GM18519 (cell line): Measurements from ENCODE around the gene VAV1.
"Not testable (repeated sequence)": the region's sequence is repeated elsewhere in the genome, so short reads cannot be mapped to it uniquely, and the experiment has no call there.

ENCODE experiments used
- ATAC-seq: cut with Tn5 transposase; IDR thresholded peaks from one replicate; pipeline ENCODE4 v1.9.1; 2021; ENCODE audit warnings: mild to moderate bottlenecking, moderate library complexity; ENCODE audit not compliant: unreplicated experiment, low FRiP score

Gene VAV1

DNA sequence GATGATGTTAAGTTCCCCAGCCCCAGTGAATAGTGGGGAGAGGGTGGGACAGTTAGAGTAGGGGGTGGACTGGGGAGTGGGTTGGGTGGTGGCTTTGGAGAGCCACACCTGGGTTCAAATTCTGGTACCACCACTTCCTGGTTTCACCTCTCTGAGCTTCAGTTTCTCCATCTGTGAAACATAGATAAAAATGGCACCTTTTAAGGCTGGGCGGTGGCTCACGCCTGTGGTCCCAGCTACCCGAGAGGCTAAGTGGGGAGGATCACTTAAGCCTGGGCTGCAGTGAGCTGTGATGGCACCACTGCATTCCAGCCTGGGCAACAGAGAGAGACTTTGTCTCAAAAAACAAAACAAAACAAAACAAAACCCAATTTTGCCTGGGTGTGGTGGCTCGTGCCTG lies 5.9 kb downstream of the VAV1 start:
- ATAC-seq, result no peak

GRCh38 chr19:6779206-6779605 lies 6.7 kb downstream of the VAV1 start:
- no peak for ATAC-seq

GRCh38 chr19:6787393-6787792 lies 14.9 kb downstream of the VAV1 start:
- no peak for ATAC-seq

DNA sequence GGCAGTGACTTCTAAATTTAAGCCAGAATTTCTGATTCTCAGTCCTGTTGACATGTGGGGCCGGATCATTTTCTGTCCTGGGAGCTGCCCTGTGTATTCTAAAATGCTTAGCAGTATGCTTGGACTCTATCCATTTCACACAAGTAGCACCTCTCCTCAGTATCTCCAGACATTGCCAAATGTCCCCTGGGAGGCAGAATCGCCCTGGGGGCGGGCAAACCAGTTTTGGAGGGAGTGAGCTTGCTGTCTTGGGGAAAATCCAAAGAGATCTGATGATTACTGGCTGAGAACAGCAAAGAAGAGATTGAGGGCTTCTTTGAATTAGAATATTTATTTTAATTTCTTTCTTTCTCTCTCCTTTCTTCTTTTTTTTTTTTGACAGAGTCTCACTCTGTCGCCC lies 16.4 kb downstream of the VAV1 start:
- ATAC-seq, result no peak

DNA sequence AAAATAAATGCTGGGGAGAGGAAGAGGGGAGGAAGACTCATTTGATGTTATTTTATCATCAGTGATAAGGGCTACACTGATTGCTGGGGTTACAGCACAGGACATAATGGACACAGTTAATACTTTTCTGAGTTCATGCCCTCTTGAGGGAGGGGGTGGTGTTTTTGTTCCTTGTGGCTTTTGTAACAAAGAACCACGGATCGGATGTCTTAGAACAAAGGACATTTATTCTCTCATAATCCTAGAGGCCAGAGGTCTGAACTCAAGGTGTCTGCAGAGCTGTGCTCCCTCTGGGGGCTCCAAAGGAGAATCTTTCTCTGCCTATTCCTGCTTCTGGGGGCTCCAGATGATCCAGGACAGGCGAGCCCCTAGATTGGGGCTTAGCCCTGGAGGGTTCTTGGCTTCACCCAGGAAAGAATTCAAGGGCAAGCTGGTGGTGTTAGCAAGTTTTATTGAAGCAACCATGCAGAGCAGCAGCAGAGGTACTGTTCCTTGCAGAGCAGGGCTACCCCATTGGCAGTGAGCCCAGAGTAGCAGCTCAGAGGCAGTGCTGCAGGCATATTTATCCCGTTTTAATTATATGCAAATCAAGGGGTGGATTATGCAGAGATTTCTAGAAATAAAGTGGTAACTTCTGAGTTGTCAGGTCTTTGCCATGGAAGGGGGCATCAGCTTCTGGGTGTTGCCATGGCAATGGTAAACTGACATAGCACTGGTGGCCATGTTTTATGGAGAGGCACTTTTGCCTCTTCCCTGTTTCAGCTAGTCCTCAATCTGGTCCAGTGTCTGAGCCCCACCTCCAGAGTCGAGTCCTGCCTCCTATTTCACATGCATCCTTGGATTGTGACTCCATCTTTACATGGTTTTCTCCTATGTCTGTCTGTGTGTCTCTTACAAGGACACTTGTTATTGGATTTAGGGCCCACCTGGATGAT lies 18.0 kb downstream of the VAV1 start:
- ATAC-seq, result no peak

- ATAC-seq, result no peak
Observed at GRCh38 chr19:6791237-6791636, 18.7 kb downstream of the VAV1 start.

DNA sequence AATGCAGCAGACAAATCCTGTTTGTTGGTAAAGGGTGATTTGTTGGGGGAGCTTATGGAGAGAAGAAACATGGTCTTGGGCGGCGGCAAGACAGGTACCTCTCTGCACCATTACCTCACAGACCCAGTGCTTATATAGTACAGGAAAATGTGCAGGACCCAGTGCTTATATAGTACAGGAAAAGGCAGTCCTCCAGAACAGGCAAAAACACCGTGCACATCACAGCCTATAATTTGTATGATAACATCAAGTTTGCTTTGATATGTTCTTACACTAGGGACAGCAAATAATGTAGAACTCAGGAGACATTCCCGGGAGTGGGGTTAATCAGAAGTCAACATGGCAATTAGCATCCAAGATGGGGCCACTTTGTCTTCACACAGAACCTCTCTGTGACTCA lies 20.9 kb downstream of the VAV1 start:
- ATAC-seq, result no peak

GRCh38 chr19:6793973-6794372 lies 21.5 kb downstream of the VAV1 start:
- no peak for ATAC-seq

DNA sequence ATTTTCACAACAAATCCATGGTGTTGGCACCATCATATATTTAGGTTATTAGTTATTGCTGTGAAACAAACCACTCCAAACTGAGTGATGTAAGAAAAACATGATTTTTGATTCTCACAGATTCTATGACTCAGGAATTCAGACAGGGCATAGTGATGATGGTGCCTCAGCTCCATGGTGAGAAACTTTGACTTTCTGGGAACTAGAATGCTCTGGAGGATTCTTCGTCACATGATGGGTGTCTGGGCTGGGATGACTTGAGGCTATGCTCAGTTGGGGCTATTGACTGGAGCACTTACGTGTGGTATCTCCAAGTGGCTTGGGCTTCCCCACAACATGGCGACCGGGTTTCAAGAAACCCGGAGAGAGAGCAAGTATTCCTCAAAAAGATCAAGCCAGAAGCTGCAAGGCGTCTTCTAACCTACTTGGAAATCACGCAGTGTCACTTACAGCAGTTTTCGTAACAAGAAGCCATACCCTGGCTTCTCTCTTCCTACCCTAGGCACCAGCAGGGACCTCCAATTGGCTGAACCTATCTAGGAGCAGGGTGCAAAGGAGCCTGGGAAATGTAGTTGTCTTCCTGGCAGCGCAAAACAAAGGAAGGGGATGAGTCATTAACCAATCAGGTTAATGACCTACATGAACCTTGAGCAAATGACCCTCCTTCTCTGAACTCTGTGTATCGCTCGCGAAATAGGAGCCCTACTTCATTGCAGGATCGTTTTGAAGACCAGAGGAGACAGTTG lies 22.4 kb downstream of the VAV1 start:
- no peak for ATAC-seq

- ATAC-seq, result no peak
Observed at GRCh38 chr19:6796278-6796677, 23.8 kb downstream of the VAV1 start.

- ATAC-seq, result no peak
Observed at GRCh38 chr19:6797646-6798045, 25.1 kb downstream of the VAV1 start.

- ATAC-seq, result not testable (repeated sequence)
Observed at GRCh38 chr19:6800160-6800790, 27.8 kb downstream of the VAV1 start.

GRCh38 chr19:6800991-6801484 lies 28.5 kb downstream of the VAV1 start:
- ATAC-seq, result no peak

GRCh38 chr19:6801485-6802086 lies 29.1 kb downstream of the VAV1 start:
- ATAC-seq, result no peak

DNA sequence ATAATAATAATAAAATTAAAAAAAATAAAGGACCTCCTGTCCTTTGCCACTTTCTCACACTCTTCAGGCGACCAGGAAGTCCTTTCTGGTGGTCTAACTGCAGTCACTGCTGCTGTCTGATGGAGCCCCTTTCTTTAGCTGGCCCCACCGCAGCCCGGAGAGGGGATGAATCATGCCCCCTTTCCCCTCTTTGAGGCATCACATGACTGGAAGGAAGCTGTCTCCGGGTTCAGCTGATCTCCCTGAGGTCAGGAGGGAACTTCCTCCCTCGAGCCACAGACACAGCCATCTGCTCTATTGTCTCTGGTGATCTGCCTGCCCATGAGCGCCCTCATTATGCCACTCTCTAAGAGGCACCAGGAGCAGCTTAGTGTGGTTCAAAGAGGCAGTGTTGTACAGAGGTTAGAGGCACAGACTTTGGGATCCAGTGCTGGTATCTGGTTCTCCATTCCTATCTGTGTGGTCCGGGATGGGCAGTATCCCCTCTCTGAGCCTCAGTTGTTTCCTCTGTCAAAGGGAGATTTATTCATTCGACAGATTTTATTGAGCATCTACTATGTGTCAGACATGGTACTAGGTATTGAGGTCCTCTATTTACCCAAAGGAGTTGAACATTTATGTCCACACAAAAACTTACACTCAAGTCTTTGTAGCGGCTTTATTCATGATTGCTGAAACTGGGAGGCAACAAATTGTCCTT lies 30.0 kb downstream of the VAV1 start:
- ATAC-seq, result no peak

GRCh38 chr19:6803036-6803404 lies 30.5 kb downstream of the VAV1 start:
- ATAC-seq, result no peak

DNA sequence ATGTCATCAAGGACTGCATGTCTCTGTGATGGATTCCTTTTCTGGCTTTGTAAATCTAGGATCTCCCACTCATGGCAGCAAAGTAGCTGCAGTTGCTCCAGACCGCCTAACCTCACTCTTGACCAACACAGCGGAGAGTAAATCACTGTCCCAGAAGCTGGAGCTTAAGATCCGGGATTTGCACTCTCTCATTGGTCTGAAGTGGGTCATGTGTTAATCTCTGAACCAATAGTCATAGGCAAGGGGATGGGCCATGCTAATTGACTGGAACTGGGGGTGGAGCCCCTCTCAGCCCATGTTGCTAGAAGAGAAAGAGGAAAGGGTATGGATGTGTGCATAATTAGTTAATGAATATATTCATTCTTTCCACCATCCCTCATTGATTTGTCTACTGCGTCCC lies 34.0 kb downstream of the VAV1 start:
- no peak for ATAC-seq

- ATAC-seq, result no peak
Observed at GRCh38 chr19:6807291-6807690, 34.8 kb downstream of the VAV1 start.

- ATAC-seq, result no peak
Observed at GRCh38 chr19:6808494-6808893, 36.0 kb downstream of the VAV1 start.

GRCh38 chr19:6809262-6809661 lies 36.8 kb downstream of the VAV1 start:
- ATAC-seq, result no peak
